Psoas muscle (tissue), 8 donors: Measurements from ENCODE around the gene RB1. TPM values are rescaled to one million over a fixed set of nuclear protein-coding genes. Genes with fewer than 3 reads are reported as not detected.
A peak's percentile ranks its signal among the peaks of the same experiment; 100 is the strongest.

Experiments used
- ATAC-seq, 4 donors: fragments of 200-7000 bp; cut with Tn5 transposase; one replicate each; pipeline ENCODE4 v1.9.1; 2020; ENCODE audit warnings: moderate library complexity in 3 of 4, mild to moderate bottlenecking in 2 of 4
- DNase-seq, 2 donors: peaks; one replicate each; pipeline ENCODE4 v3.0.0-alpha.2; 2020
- H3K27ac ChIP-seq: fragments of 200-600 bp; one replicate; pipeline ENCODE4 v1.8.0; 2022
- H3K27me3 ChIP-seq, 3 donors: fragments of 200-600 bp in 1 of 3; one replicate each; pipeline versions ENCODE4 v1.6.1 to v1.8.0; 2013 to 2022; ENCODE audit warnings: low read length in 2 of 3, mild to moderate bottlenecking in 2 of 3, moderate library complexity in 1 of 3; ENCODE audit not compliant: insufficient read depth in 3 of 3
- H3K36me3 ChIP-seq, 2 donors: fragments of 200-600 bp in 1 of 2; one replicate each; pipeline versions ENCODE4 v1.6.1 to v1.8.0; 2013 to 2022; ENCODE audit warnings: low read depth in 1 of 2, mild to moderate bottlenecking in 1 of 2, moderate library complexity in 1 of 2; ENCODE audit not compliant: insufficient read depth in 1 of 2
- H3K4me1 ChIP-seq: fragments of 200-600 bp; one replicate; pipeline ENCODE4 v1.8.0; 2022
- H3K4me3 ChIP-seq: fragments of 200-600 bp; one replicate; pipeline ENCODE4 v1.8.0; 2022; ENCODE audit warnings: mild to moderate bottlenecking
- H3K9me3 ChIP-seq: fragments of 200-600 bp; one replicate; pipeline ENCODE4 v1.8.0; 2022
- CTCF ChIP-seq: fragments of 200-600 bp; IDR thresholded peaks from one replicate; pipeline ENCODE4 v1.8.0; 2022; ENCODE audit warnings: antibody characterized with exemption
- WGBS, 3 donors: extraction: QIAGEN DNeasy Blood & Tissue Kit; methylation state at CpG; one replicate each; pipeline versions ENCODE4 v1.1.6 to v1.1.7; 2013; 5-methylcytosine and 5-hydroxymethylcytosine counted together
- intact Hi-C, 2 donors: fragments of 100-400 bp; cut with DNase I; formaldehyde crosslinking; loops; one replicate each; pipeline versions ENCODE4 v1.11.0 to v1.14.2; 2022
- polyA plus RNA-seq, 3 donors: library from polyadenylated mRNA; stranded (reverse); fragments of 200-250 nt; gene quantifications; one replicate each; pipeline ENCODE4 v1.2.3, GENCODE V29; 2013
- total RNA-seq, 4 donors: library from RNA; stranded (reverse); fragmentation: NEBNext Ultra II Directional in 2 of 4; extraction: Animal tissue kit (Norgen Biotek cat#: 25700) in 2 of 4; gene quantifications; one replicate each; pipeline versions ENCODE4 v1.2.1 to v1.2.4, GENCODE V29; 2021 to 2023
- donor health status: healthy with polysubstance abuse.
- donor health status: DM: no; HTN: no; CAD: no; lungs with moderate emphysema.
- donor health status: Bipolar disorder and iron deficiency.
- donor health status: healthy.
- donor health status: DM: yes; HTN: yes; CAD: no.
- donor health status: DM: no; HTN: no; CAD: no.
- donor health status: DM: no; HTN: no; CAD: no.
- donor health status: DM: yes; HTN: yes; CAD: no.

The RB1 gene
- total and polyA plus RNA-seq, 7 donors = 16.6 to 35.6 (median 28.0) TPM

GRCh38 chr13:48265217-48265815 is 38.2 kb upstream of the RB1 start:
- H3K27ac ChIP-seq = peak overlapping the region; percentile 30
- no peak overlapping the region for H3K4me3 ChIP-seq
- H3K36me3 ChIP-seq = peaks cover 2 to 63% of the 10 kb centered on the region in 2 donors
- DNase-seq (no peak), ATAC-seq (peak in 3 of 4 donors; percentile 26 to 32 (median 28))
- intact Hi-C loops = no loop called here
- no peaks in the 10 kb centered on the region for H3K9me3 ChIP-seq
- TF ChIP-seq CTCF = no peak
- no peaks in the 10 kb centered on the region for H3K27me3 ChIP-seq
- peaks cover 16% of the 10 kb centered on the region for H3K4me1 ChIP-seq
- 71 to 87% (median 76%) methylated on average over 8 of the region's 8 CpGs for WGBS, 3 donors

GRCh38 chr13:48266150-48266549 is 37.4 kb upstream of the RB1 start:
- no peak for ATAC-seq
- Histone ChIP-seq H3K9me3 (no peaks in the 10 kb centered on the region), H3K36me3 (peaks cover 2 to 54% of the 10 kb centered on the region in 2 donors), H3K4me1 (peaks cover 16% of the 10 kb centered on the region), H3K27ac (peak overlapping the region; percentile 39), H3K27me3 (no peaks in the 10 kb centered on the region), H3K4me3 (no peak overlapping the region)
- no peak for DNase-seq
- TF ChIP-seq CTCF = no peak
- intact Hi-C loops = no loop called here

- Histone ChIP-seq H3K27me3 (no peaks in the 10 kb centered on the region), H3K36me3 (peaks cover 2 to 46% of the 10 kb centered on the region in 2 donors), H3K4me3 (no peak overlapping the region), H3K9me3 (no peaks in the 10 kb centered on the region), H3K27ac (peak overlapping the region; percentile 39), H3K4me1 (peaks cover 16% of the 10 kb centered on the region)
- no peak for TF ChIP-seq CTCF
- DNase-seq = no peak
- peak; percentile 58 to 82 (median 74) for ATAC-seq
- 36 to 62% (median 50%) methylated on average over 2 of the region's 2 CpGs for WGBS, 3 donors
- intact Hi-C loops = no loop called here
Observed at GRCh38 chr13:48266701-48267639, 36.6 kb upstream of the RB1 start.

- no peaks in the 10 kb centered on the region for H3K27me3 ChIP-seq
- H3K9me3 ChIP-seq = no peaks in the 10 kb centered on the region
- 91 to 95% (median 92%) methylated on average over 4 of the region's 4 CpGs for WGBS, 3 donors
- no peak for TF ChIP-seq CTCF
- ATAC-seq = no peak
- intact Hi-C loops = no loop called here
- no peak for DNase-seq
- H3K27ac ChIP-seq = peak overlapping the region; percentile 39
- H3K36me3 ChIP-seq = peaks cover 2 to 36% of the 10 kb centered on the region in 2 donors
- H3K4me3 ChIP-seq = no peak overlapping the region
- H3K4me1 ChIP-seq = peaks cover 16% of the 10 kb centered on the region
Observed at GRCh38 chr13:48268019-48268418, 35.5 kb upstream of the RB1 start.
